Endothelial cell of umbilical vein (primary cell): Measurements from ENCODE around the gene GPR108. TPM values are rescaled to one million over a fixed set of nuclear protein-coding genes. Genes with fewer than 3 reads are reported as not detected.
"Not testable (repeated sequence)": the region's sequence is repeated elsewhere in the genome, so short reads cannot be mapped to it uniquely, and the experiment has no call there.

Experiments used
- BruUV-seq: library from RNA; stranded (reverse); fragments of 400-500 nt; replicated peaks from 2 replicates; lab custom pipeline; 2021; lab: Mats Ljungman, UMichigan
- CTCF ChIA-PET: fragments of 300-600, 350-600 bp; sonication (Branson Sonifier 250); formaldehyde crosslinking; loops from one replicate; lab custom pipeline; 2021; ENCODE audit warnings: antibody characterized with exemption, inconsistent platforms; lab: Charles Lee
- POLR2A ChIA-PET: fragments of 300-600, 350-600 bp; sonication (Branson Sonifier 250); formaldehyde crosslinking; loops from one replicate; lab custom pipeline; 2021; ENCODE audit warnings: antibody characterized with exemption, inconsistent platforms; lab: Charles Lee
- DNase-seq: peaks from one replicate; pipeline ENCODE4 v3.0.0-alpha.2; 2011; ENCODE audit warnings: low read depth, low spot score
- FAIRE-seq: peaks from 2 replicates; lab custom pipeline; 2011; peaks lifted over from hg19 to GRCh38; lab: Jason Lieb, UNC
- H2AFZ ChIP-seq: 2 replicates; pipeline ENCODE4 v1.6.0; 2012; ENCODE audit warnings: low read depth, low read length, control low read depth, inconsistent platforms
- H3K27ac ChIP-seq: 2 replicates; pipeline ENCODE4 v1.5.1; 2011; ENCODE audit warnings: low read depth, mild to moderate bottlenecking, control low read depth, low read length, moderate library complexity; ENCODE audit not compliant: insufficient read depth
- H3K27me3 ChIP-seq, 2 experiments: 2 replicates each; pipeline versions ENCODE4 v1.6.0 to v1.6.1; 2011; ENCODE audit warnings: low read length in 2 of 2, mixed read lengths in 1 of 2; ENCODE audit not compliant: control insufficient read depth in 2 of 2, insufficient read depth in 2 of 2
- H3K36me3 ChIP-seq, 2 experiments: 2 replicates in 1 of 2; 3 replicates in 1 of 2; pipeline ENCODE4 v1.5.1; 2011; ENCODE audit warnings: low read length in 2 of 2, mild to moderate bottlenecking in 1 of 2, moderate library complexity in 1 of 2; ENCODE audit not compliant: control insufficient read depth in 2 of 2, insufficient read depth in 2 of 2; ENCODE audit errors: extremely low read depth in 1 of 2
- H3K4me1 ChIP-seq: 3 replicates; pipeline ENCODE4 v1.5.1; 2011; ENCODE audit warnings: mild to moderate bottlenecking, low read length; ENCODE audit not compliant: control insufficient read depth, insufficient read depth; ENCODE audit errors: extremely low read depth
- H3K4me2 ChIP-seq: 2 replicates; pipeline ENCODE4 v1.6.1; 2011; ENCODE audit warnings: low read length, control low read depth, mixed read lengths; ENCODE audit not compliant: insufficient read depth
- H3K4me3 ChIP-seq, 3 experiments: fragments of 200-600 bp in 1 of 3; sonication (generic), shearing (Covaris generic) in 1 of 3; replicated peaks in 1 of 3; 2 replicates each; pipeline ENCODE4 v1.5.1; 2011 to 2016; ENCODE audit warnings: control low read depth in 3 of 3, low read length in 3 of 3, mild to moderate bottlenecking in 2 of 3, inconsistent platforms in 1 of 3, low read depth in 1 of 3, moderate library complexity in 1 of 3; ENCODE audit not compliant: insufficient read depth in 1 of 3
- H3K79me2 ChIP-seq: 2 replicates; pipeline ENCODE4 v1.6.0; 2012; ENCODE audit warnings: low read length, inconsistent platforms; ENCODE audit not compliant: control insufficient read depth, insufficient read depth
- H3K9ac ChIP-seq: replicated peaks from 2 replicates; pipeline ENCODE3; 2011; ENCODE audit warnings: low read length, control low read depth; ENCODE audit not compliant: insufficient read depth; ENCODE audit errors: extremely low read depth
- H3K9me1 ChIP-seq: replicated peaks from 3 replicates; pipeline ENCODE4 v1.6.0; 2011; ENCODE audit warnings: mild to moderate bottlenecking, low read length; ENCODE audit not compliant: control insufficient read depth, insufficient read depth; ENCODE audit errors: extremely low read depth
- H3K9me3 ChIP-seq: replicated peaks from 2 replicates; pipeline ENCODE4 v1.5.1; 2012; ENCODE audit warnings: low read length, inconsistent platforms; ENCODE audit not compliant: control insufficient read depth, insufficient read depth
- H4K20me1 ChIP-seq: replicated peaks from 2 replicates; pipeline ENCODE3; 2011; ENCODE audit warnings: mild to moderate bottlenecking, low read length; ENCODE audit not compliant: control insufficient read depth, insufficient read depth; ENCODE audit errors: extremely low read depth
- EZH2 ChIP-seq: IDR thresholded peaks from 2 replicates; pipeline ENCODE4 v1.6.1; 2012; ENCODE audit warnings: borderline replicate concordance, low read depth, mild to moderate bottlenecking, moderate library complexity, low read length, inconsistent platforms; ENCODE audit not compliant: severe bottlenecking
- FOS ChIP-seq: IDR thresholded peaks from 2 replicates; pipeline ENCODE4 v1.6.1; 2011; ENCODE audit warnings: mild to moderate bottlenecking, low read length, moderate library complexity, borderline replicate concordance; ENCODE audit not compliant: insufficient read depth
- GATA2 ChIP-seq: IDR thresholded peaks from 2 replicates; pipeline ENCODE4 v1.7.0; 2011; ENCODE audit warnings: low read depth, mild to moderate bottlenecking, moderate library complexity, mixed read lengths, low read length; ENCODE audit not compliant: insufficient read length, insufficient read depth
- JUN ChIP-seq: IDR thresholded peaks from 2 replicates; pipeline ENCODE4 v1.6.1; 2011; ENCODE audit warnings: borderline replicate concordance, low read depth; ENCODE audit not compliant: insufficient read length, insufficient read depth
- MYC ChIP-seq: IDR thresholded peaks from one replicate; pipeline ENCODE4 v1.6.1; 2011; ENCODE audit warnings: mild to moderate bottlenecking, low read depth, low read length
- POLR2A ChIP-seq: IDR thresholded peaks from 2 replicates; pipeline ENCODE4 v1.6.1; 2012; ENCODE audit warnings: low read depth, mild to moderate bottlenecking, control low read depth, low read length
- POLR2AphosphoS5 ChIP-seq: IDR thresholded peaks from 2 replicates; pipeline ENCODE4 v1.6.1; 2012; ENCODE audit warnings: low read depth, mild to moderate bottlenecking, control low read depth, low read length, moderate library complexity; ENCODE audit not compliant: insufficient read depth
- dilution Hi-C: fragments of 300-500 bp; cut with MboI; formaldehyde crosslinking; loops from one replicate; pipeline ENCODE4 v1.15.0; 2019; ENCODE audit warnings: low sequenced_read_pairs; ENCODE audit not compliant: extremely low pct_ligation_motif_present
- intact Hi-C: fragments of 100-400 bp; cut with micrococcal nuclease; formaldehyde crosslinking; loops from one replicate; pipeline ENCODE4 v1.10.0; 2022
- polyA plus RNA-seq, 4 experiments: library from polyadenylated mRNA; depleted of rRNA in 3 of 4; stranded (reverse) in 3 of 4; unstranded in 1 of 4; fragments of >200 nt; gene quantifications; 2 replicates each; pipeline versions ENCODE4 v1.2.1 to v1.2.3, GENCODE V29; 2011 to 2012; ENCODE audit warnings: missing spikeins in 1 of 4
- total RNA-seq: library from RNA; stranded (reverse); gene quantifications from 2 replicates; pipeline ENCODE4 v1.2.3, GENCODE V29; 2021
- TF ChIP-seq, protein P1 (sequence below): IDR thresholded peaks from 2 replicates; pipeline ENCODE4 v1.6.1; 2011; ENCODE audit not compliant: insufficient read depth, insufficient read length
- TF ChIP-seq, protein P2 (sequence below), 2 donors: IDR thresholded peaks; 1 replicate in 1 of 2; 2 replicates in 1 of 2; pipeline ENCODE4 v1.5.1; 2011; ENCODE audit warnings: low read length in 2 of 2, mild to moderate bottlenecking in 2 of 2, moderate library complexity in 2 of 2, control low read depth in 1 of 2, inconsistent platforms in 1 of 2, low read depth in 1 of 2; ENCODE audit not compliant: insufficient read depth in 1 of 2; ENCODE audit errors: extremely low read depth in 1 of 2

Gene GPR108
- total and polyA plus RNA-seq, 2 donors (not counting 3 experiments of a cell fraction or from before 2014, with no cell fraction given), result 68.5 to 80.2 TPM

DNA sequence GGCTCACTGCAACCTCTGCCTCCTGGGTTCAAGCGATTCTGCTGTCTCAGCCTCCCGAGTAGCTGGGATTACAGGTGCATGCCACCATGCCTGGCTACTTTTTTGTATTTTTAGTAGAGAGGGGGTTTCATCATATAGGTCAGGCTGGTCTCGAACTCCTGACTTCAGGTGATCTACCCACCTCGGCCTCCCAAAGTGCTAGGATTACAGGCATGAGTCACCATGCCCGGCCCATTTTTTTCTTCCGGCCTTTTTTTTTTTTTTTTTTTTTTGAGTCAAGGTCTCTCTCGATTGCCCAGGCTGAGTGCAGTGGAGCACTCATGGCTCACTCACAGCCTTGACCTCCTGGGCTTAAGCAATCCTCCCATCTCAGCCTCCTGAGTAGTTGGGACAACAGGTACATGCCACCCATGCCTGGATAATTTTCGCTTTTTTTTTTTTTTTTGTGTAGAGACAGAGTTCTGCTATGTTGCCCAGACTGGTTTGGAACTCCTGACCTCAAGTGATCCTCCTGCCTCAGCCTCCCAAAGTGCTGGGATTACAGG is 24.9 kb upstream of the GPR108 start:
- H3K9me1 ChIP-seq, H3K27ac ChIP-seq, H3K79me2 ChIP-seq, H3K9me3 ChIP-seq, POLR2A ChIA-PET, H3K27me3 ChIP-seq, CTCF ChIA-PET, H2AFZ ChIP-seq, DNase-seq, FAIRE-seq, dilution Hi-C loops, H3K4me1 ChIP-seq, H3K4me2 ChIP-seq, H3K9ac ChIP-seq, intact Hi-C loops, BruUV-seq, H3K36me3 ChIP-seq, H3K4me3 ChIP-seq, H4K20me1 ChIP-seq: not testable (repeated sequence)

- no peak overlapping the region for H2AFZ ChIP-seq
- POLR2A ChIA-PET, result no interaction called here
- BruUV-seq, result no TSS peak
- H3K36me3 ChIP-seq, result no peaks in the 10 kb centered on the region
- no peaks in the 10 kb centered on the region for H3K9me1 ChIP-seq
- dilution Hi-C loops, result no loop called here
- no peak overlapping the region for H3K4me2 ChIP-seq
- H3K4me3 ChIP-seq, result no peak overlapping the region
- H3K27ac ChIP-seq, result no peak overlapping the region
- TF ChIP-seq EZH2 (no peak), POLR2A (no peak), POLR2AphosphoS5 (no peak), JUN (no peak), FOS (no peak), GATA2 (no peak), MYC (no peak)
- TF ChIP-seq, protein P1, sequence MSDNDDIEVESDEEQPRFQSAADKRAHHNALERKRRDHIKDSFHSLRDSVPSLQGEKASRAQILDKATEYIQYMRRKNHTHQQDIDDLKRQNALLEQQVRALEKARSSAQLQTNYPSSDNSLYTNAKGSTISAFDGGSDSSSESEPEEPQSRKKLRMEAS, result no peak
- TF ChIP-seq, protein P2, sequence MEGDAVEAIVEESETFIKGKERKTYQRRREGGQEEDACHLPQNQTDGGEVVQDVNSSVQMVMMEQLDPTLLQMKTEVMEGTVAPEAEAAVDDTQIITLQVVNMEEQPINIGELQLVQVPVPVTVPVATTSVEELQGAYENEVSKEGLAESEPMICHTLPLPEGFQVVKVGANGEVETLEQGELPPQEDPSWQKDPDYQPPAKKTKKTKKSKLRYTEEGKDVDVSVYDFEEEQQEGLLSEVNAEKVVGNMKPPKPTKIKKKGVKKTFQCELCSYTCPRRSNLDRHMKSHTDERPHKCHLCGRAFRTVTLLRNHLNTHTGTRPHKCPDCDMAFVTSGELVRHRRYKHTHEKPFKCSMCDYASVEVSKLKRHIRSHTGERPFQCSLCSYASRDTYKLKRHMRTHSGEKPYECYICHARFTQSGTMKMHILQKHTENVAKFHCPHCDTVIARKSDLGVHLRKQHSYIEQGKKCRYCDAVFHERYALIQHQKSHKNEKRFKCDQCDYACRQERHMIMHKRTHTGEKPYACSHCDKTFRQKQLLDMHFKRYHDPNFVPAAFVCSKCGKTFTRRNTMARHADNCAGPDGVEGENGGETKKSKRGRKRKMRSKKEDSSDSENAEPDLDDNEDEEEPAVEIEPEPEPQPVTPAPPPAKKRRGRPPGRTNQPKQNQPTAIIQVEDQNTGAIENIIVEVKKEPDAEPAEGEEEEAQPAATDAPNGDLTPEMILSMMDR (IDR thresholded peaks at IDR 0.05; ENCODE audit: extremely low read depth in 1 of 2, insufficient read depth in 1 of 2, low read depth in 1 of 2, low read length in 2 of 2), result no peak
- FAIRE-seq (no peak), DNase-seq (no peak)
- H3K9ac ChIP-seq, result no peak overlapping the region
- CTCF ChIA-PET, result interaction anchor here (0.9 to 1.0 kb wide), 3 partner anchors 11 to 102 kb away, joined by 3 to 5 read pairs (median 3); partner anchors contain the start of gene VAV1
- no peaks in the 10 kb centered on the region for H3K79me2 ChIP-seq
- no peaks in the 10 kb centered on the region for H3K9me3 ChIP-seq
- no peaks in the 10 kb centered on the region for H4K20me1 ChIP-seq
- no peaks in the 10 kb centered on the region for H3K4me1 ChIP-seq
- H3K27me3 ChIP-seq, result peaks cover 0 to 2% of the 10 kb centered on the region in 2 experiments
- intact Hi-C loops, result no loop called here
Measured at GRCh38 chr19:6761053-6761676, 23.8 kb upstream of the GPR108 start.
